COLO668 (cell line): ENCODE measurements around the gene NHEJ1.

Experiments used
- DNase-seq: peaks from one replicate; lab custom pipeline; 2025; ENCODE audit not compliant: unreplicated experiment; lab: John Stamatoyannopoulos, UW

NHEJ1 gene

GRCh38 chr2:219125225-219125885 lies 35.3 kb downstream of the NHEJ1 start:
- DNase-seq: no peak

- DNase-seq: no peak
Observed at GRCh38 chr2:219124381-219125110, 36.1 kb downstream of the NHEJ1 start.

GRCh38 chr2:219123356-219124135 lies 37.1 kb downstream of the NHEJ1 start:
- DNase-seq: no peak

GRCh38 chr2:219122202-219122980 lies 38.2 kb downstream of the NHEJ1 start:
- no peak for DNase-seq

GRCh38 chr2:219120082-219120481 lies 40.5 kb downstream of the NHEJ1 start:
- DNase-seq: no peak

- DNase-seq: peak; percentile 76
Observed at GRCh38 chr2:219119422-219120043, 41.1 kb downstream of the NHEJ1 start.

- no peak for DNase-seq
Observed at GRCh38 chr2:219118504-219118903, 42.1 kb downstream of the NHEJ1 start.

- DNase-seq: peak; percentile 24
Observed at GRCh38 chr2:219116776-219117646, 43.6 kb downstream of the NHEJ1 start.

GRCh38 chr2:219112651-219113338 lies 47.8 kb downstream of the NHEJ1 start:
- no peak for DNase-seq

- DNase-seq: no peak
Observed at GRCh38 chr2:219112062-219112406, 48.6 kb downstream of the NHEJ1 start.

- DNase-seq: peak; percentile 69
Observed at GRCh38 chr2:219111375-219112061, 49.1 kb downstream of the NHEJ1 start.

GRCh38 chr2:219109471-219109870 lies 51.1 kb downstream of the NHEJ1 start:
- no peak for DNase-seq

GRCh38 chr2:219107758-219108157 lies 52.9 kb downstream of the NHEJ1 start:
- no peak for DNase-seq

- no peak for DNase-seq
Observed at GRCh38 chr2:219106251-219106650, 54.4 kb downstream of the NHEJ1 start.

- DNase-seq: peak; percentile 18
Observed at GRCh38 chr2:219104107-219105035, 56.2 kb downstream of the NHEJ1 start.

GRCh38 chr2:219099329-219099728 lies 61.3 kb downstream of the NHEJ1 start:
- no peak for DNase-seq

GRCh38 chr2:219095406-219095935 lies 65.1 kb downstream of the NHEJ1 start:
- no peak for DNase-seq
